ENCODE data around the gene CENATAC.

GRCh38 chr11:118997627-118998387 lies at the start of gene CENATAC:
- TF ChIP-seq CTCF (conservative IDR thresholded peaks at IDR 0.05; ENCODE audit: low read depth, low read length) = no peak
- TF ChIP-seq EZH2phosphoT487 (IDR thresholded peaks at IDR 0.05; ENCODE audit: borderline replicate concordance, low read length) = no peak
- no peak for TF ChIP-seq EZH2 (IDR thresholded peaks at IDR 0.05; ENCODE audit: low read length, unreplicated experiment)

All from PC-3 (cell line).